Ectodermal cell (in vitro differentiated cells): ENCODE results near the gene ATAD2B.

Experiments
- H3K27ac ChIP-seq: 2 replicates; pipeline ENCODE4 v1.7.0; 2013; ENCODE audit warnings: mild to moderate bottlenecking, low read depth, low read length; ENCODE audit not compliant: insufficient read depth, poor library complexity, severe bottlenecking
- H3K27me3 ChIP-seq: 2 replicates; pipeline ENCODE4 v1.7.0; 2013; ENCODE audit warnings: mild to moderate bottlenecking, low read length; ENCODE audit not compliant: insufficient read depth, control insufficient read depth, poor library complexity, severe bottlenecking
- H3K36me3 ChIP-seq: one replicate; pipeline ENCODE4 v1.7.0; 2013; ENCODE audit warnings: low read length; ENCODE audit not compliant: control insufficient read depth, insufficient read depth
- H3K4me1 ChIP-seq: one replicate; pipeline ENCODE4 v1.7.0; 2013; ENCODE audit warnings: low read length; ENCODE audit not compliant: control insufficient read depth, insufficient read depth
- H3K4me3 ChIP-seq: 2 replicates; pipeline ENCODE4 v1.7.0; 2013; ENCODE audit warnings: low read depth, low read length, control low read depth; ENCODE audit not compliant: insufficient read depth
- H3K9me3 ChIP-seq: 2 replicates; pipeline ENCODE4 v1.7.0; 2013; ENCODE audit warnings: mild to moderate bottlenecking, low read length, moderate library complexity; ENCODE audit not compliant: control insufficient read depth
- WGBS, 2 experiments: methylation state at CpG; one replicate each; pipeline ENCODE4 v1.1.7; 2013; ENCODE audit warnings: missing lambda C conversion rate in 2 of 2; 5-methylcytosine and 5-hydroxymethylcytosine counted together

The ATAD2B gene

DNA sequence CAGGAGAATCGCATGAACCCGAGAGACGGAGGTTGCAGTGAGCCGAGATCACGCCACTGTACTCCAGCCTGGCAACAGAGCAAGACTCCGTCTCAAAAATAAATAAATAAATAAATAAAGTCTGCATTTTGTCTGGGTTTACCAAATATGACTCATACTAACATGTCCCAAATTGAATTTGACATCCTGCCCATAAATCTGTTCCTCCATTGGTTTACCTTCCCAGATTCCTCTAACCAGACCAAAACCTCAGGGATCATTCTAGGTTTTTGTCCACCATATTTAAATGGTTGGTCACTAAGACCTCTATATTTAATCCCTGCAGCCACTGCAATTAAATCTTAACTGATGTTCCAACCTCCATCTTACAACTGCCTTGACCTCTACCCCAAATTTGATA lies 150.9 kb downstream of the ATAD2B start:
- Histone ChIP-seq H3K27ac (no peak overlapping the region), H3K36me3 (peaks cover 5% of the 10 kb centered on the region), H3K4me1 (no peaks in the 10 kb centered on the region), H3K27me3 (no peaks in the 10 kb centered on the region), H3K9me3 (no peaks in the 10 kb centered on the region), H3K4me3 (no peak overlapping the region)
- WGBS, 2 experiments, result 96 to 97% methylated on average over 4 to 6 of the region's 6 CpGs

DNA sequence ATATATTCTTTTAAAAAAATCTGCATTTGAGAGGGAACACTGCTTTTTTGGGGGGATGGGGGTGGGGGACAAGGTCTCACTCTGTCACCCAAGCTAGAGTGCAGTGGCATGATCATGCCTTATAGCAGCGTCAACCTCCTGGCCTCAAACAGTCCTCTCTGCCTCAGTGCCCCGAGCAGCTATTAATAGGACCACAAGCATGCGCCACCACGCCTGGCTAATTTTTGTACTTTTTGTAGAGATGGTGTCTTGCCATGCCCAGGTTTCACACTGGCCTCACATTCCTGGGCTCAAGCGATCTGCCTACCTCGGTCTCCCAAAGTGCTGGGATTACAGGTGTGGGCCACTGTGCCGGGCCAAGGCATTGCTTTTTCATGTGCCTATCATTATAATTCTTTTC lies 154.2 kb downstream of the ATAD2B start:
- H3K27ac ChIP-seq, result no peak overlapping the region
- H3K4me1 ChIP-seq, result no peaks in the 10 kb centered on the region
- 91 to 98% methylated on average over 7 of the region's 7 CpGs for WGBS, 2 experiments
- no peak overlapping the region for H3K4me3 ChIP-seq
- no peaks in the 10 kb centered on the region for H3K9me3 ChIP-seq
- no peaks in the 10 kb centered on the region for H3K27me3 ChIP-seq
- peaks cover 5% of the 10 kb centered on the region for H3K36me3 ChIP-seq

DNA sequence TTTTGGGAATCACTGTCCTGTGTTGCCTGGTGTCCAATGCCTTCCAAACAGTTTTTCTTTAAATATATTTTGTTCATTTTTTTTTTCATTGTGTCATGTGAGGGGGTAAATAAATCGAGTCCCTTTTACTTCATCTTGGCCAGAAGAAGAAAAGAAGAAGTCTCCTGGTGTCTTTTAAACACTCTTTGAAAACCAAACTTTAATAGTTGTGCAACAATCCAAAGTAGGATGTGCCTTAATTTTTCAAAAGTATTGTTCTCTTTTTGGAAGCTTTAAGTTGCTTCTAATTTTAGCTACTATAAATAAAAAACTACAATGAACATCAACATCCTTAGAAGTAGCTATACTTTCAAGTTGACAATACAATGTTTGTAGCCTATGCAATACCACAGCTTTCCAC lies 154.9 kb downstream of the ATAD2B start:
- Histone ChIP-seq H3K27ac (no peak overlapping the region), H3K9me3 (no peaks in the 10 kb centered on the region), H3K4me3 (no peak overlapping the region), H3K4me1 (no peaks in the 10 kb centered on the region), H3K27me3 (no peaks in the 10 kb centered on the region), H3K36me3 (peaks cover 5% of the 10 kb centered on the region)
- WGBS, 2 experiments, result no CpG with 5 or more reads among the region's 1 CpG

DNA sequence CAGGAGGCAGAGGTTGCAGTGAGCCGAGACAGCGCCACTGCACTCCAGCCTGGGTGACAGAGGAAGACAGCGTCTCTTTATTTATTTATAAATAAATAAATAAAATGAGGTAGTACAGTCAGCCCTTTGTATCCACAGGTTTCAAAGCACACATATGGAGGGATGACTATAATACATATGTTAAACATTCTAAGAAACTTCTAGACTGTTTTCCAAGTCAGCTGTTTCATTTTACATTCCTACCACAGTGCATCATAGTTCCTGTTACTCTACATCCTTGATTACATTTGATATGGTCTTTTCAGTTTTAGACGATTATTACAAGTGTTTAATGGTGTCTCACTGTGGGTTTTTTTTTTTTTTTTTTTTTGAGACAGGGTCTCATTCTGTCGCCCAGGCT lies 157.6 kb downstream of the ATAD2B start:
- 88 to 94% methylated on average over 4 of the region's 5 CpGs for WGBS, 2 experiments
- peaks cover 5% of the 10 kb centered on the region for H3K36me3 ChIP-seq
- no peak overlapping the region for H3K27ac ChIP-seq
- no peaks in the 10 kb centered on the region for H3K4me1 ChIP-seq
- no peaks in the 10 kb centered on the region for H3K27me3 ChIP-seq
- no peak overlapping the region for H3K4me3 ChIP-seq
- H3K9me3 ChIP-seq, result no peaks in the 10 kb centered on the region

DNA sequence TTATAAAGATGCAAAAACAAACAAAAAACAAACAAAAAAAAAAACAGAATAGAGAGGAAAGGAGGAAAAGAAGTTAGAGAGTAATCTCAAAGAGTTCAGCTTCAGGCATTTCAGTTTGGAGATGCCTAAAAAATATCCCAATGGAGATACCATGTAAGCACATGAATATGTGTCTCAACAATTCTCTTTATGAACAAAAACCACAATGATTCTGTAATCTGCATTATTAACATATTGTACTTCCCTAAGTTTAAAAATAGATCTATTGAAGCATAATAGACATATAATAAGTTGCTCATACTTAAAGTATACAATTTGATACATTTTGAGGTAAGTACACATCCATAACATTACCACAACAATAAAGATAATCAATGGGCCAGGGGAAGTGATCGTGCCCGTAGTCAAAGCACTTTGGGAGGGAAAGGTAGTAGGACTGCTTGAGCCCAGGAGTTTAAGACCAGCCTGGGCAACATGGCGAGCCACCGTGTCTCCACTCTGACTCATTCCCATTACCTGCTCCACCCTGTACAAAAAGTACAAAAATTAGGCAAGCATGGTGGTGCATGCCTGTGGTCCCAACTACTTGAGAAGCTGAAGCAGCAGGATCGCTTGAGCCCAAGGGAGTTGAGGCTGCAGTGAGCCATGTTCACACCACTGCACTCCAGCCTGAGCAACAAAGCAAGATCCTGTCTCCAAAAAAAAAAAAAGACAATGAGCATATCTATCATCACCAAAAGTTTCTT lies 158.9 kb downstream of the ATAD2B start:
- Histone ChIP-seq H3K4me1 (no peaks in the 10 kb centered on the region), H3K36me3 (peaks cover 5% of the 10 kb centered on the region), H3K9me3 (no peaks in the 10 kb centered on the region), H3K27me3 (no peaks in the 10 kb centered on the region), H3K4me3 (no peak overlapping the region), H3K27ac (no peak overlapping the region)
- WGBS, 2 experiments, result 90 to 96% methylated on average over 5 of the region's 5 CpGs

DNA sequence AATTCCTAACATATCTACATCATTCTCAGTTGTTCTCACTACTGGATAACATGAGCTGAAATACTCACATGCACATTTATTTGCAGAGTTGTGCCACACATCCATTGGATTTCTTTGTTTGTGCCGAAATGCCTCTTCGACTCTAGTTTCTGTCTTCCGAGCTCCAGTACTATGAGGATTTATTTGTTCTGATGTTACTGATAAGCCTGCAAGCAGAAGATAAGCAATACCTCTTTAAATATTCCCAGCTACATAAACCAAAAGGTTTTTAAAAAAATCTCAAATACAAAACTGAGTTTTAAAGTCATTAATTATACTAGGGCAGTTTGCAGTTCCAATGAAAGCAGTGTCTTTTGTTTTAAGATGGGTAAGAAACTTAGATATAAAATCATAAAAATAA lies 164.8 kb downstream of the ATAD2B start:
- no peaks in the 10 kb centered on the region for H3K9me3 ChIP-seq
- WGBS, 2 experiments, result 98 to 100% methylated on average over 2 to 3 of the region's 3 CpGs
- H3K27ac ChIP-seq, result no peak overlapping the region
- H3K4me3 ChIP-seq, result no peak overlapping the region
- H3K4me1 ChIP-seq, result no peaks in the 10 kb centered on the region
- H3K27me3 ChIP-seq, result no peaks in the 10 kb centered on the region
- no peaks in the 10 kb centered on the region for H3K36me3 ChIP-seq

DNA sequence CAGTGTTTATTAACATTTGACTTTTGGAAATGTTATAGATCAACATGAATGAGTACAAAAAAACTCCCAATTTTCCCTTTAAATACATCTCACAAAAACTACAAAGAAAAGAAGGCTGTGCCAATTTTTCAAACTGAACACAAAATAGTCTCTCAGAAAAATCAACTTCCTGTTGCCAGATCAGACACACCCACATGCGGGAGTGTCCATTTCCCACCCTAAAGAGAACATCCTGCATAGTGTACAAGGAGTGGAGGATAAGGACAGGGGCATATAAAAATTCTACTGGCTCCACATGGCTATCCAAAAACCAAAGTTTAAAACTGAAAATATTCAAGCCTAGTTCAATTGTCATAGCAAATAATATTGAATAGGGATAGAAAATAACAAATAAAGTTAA lies 165.3 kb downstream of the ATAD2B start:
- Histone ChIP-seq H3K4me3 (no peak overlapping the region), H3K27me3 (no peaks in the 10 kb centered on the region), H3K27ac (no peak overlapping the region), H3K9me3 (no peaks in the 10 kb centered on the region), H3K36me3 (no peaks in the 10 kb centered on the region), H3K4me1 (no peaks in the 10 kb centered on the region)
- 60 to 100% methylated on average over 1 of the region's 1 CpG for WGBS, 2 experiments

DNA sequence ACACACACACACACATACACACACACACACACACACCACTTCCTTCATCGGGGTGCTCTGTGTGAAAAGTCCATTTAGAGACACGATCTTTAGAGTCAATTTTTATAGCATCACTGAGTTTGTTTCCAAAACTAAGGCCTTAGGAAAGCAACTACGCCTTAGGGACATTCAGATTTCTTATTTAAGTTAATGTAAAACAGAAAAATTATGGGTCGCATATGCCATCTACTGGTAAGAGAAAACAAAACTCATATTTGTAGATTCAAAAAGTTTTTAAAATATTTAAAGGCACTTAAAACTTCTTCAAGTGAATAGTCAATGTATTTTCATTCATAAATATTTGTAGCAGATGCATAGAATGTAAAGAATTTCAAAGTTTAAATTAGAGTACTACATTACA lies 166.2 kb downstream of the ATAD2B start:
- 93 to 96% methylated on average over 2 to 3 of the region's 4 CpGs for WGBS, 2 experiments
- Histone ChIP-seq H3K27me3 (no peaks in the 10 kb centered on the region), H3K36me3 (no peaks in the 10 kb centered on the region), H3K4me1 (no peaks in the 10 kb centered on the region), H3K4me3 (no peak overlapping the region), H3K27ac (no peak overlapping the region), H3K9me3 (no peaks in the 10 kb centered on the region)

DNA sequence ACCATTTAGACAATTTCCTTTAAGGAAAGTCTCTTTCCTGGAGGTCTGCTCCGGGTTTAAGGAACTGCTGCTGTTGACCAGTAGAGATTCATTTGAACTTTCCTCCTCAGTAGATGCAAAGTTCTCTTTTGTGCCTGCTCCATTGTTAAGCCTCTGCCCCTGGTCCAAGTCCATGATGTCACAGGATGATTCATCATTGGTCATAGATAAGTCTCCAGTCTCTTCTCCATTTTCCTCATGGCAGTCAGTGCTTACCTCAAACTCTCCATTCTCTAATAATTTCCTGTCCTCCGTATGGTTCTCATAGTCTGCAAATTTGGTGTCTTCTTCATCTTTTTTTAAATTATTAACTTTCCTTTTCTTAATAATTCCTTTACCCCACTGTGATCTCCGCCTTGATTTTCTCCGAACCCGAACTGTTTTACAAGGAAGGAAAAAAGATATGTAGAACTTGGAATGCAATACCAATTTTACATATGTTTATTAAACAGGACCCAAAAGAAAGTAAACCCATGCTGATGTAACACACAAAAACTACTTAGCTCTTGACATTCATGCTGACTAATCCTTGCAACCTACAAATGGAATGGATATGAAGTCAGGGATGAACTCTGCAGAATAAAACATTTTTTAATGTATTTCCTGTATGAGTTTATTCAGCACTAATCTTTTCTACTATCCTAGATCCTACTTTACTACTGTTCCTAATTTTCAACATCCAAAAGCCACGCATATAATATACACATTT lies 169.1 kb downstream of the ATAD2B start:
- Histone ChIP-seq H3K27ac (no peak overlapping the region), H3K4me1 (no peaks in the 10 kb centered on the region), H3K27me3 (no peaks in the 10 kb centered on the region), H3K36me3 (peaks cover 2% of the 10 kb centered on the region), H3K4me3 (no peak overlapping the region), H3K9me3 (no peaks in the 10 kb centered on the region)
- 96 to 99% methylated on average over 3 of the region's 6 CpGs for WGBS, 2 experiments

DNA sequence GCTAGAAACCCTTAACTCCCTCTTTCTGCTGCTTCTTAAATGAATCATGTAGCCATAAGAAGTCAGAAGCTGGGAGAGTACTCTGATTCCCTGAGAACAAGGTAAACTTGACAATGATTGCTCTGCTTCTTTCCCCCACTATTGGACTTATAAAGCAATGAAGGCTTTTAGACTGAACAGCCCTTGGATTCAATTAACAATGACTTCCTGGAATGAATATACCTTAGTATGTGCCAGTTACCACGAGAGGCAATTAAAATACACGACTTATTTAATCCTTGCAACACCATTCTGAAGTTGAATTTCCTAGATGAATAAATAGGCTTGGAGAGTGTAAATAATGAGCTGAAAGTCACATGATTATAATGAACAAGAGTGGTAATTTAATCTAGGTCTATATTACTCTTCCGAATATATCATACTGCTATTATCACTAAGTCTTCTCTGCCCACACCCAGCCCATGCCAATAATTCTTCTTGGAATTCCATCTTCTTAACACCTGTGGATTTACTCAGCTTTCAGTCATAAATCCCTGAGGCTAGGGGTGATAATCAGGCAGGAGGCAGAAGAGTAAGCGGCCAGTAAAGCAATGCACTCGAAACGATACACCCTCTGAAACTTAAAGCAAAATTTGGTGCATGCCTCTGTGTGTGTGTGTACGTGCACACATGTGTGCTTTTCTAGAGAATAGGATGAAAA lies 170.2 kb downstream of the ATAD2B start:
- Histone ChIP-seq H3K27ac (no peak overlapping the region), H3K36me3 (peaks cover 2% of the 10 kb centered on the region), H3K4me3 (no peak overlapping the region), H3K4me1 (no peaks in the 10 kb centered on the region), H3K27me3 (no peaks in the 10 kb centered on the region), H3K9me3 (no peaks in the 10 kb centered on the region)
- WGBS, 2 experiments, result 91 to 93% methylated on average over 7 of the region's 7 CpGs
